Central memory CD4-positive, alpha-beta T cell (primary cell): ENCODE data around the gene FOXI1.

ENCODE experiments used
- DNase-seq: peaks from one replicate; pipeline ENCODE4 v3.0.0; 2022
- total RNA-seq, 3 experiments: gene quantifications; one replicate each; lab custom pipeline; 2026; lab: John Stamatoyannopoulos, UW

FOXI1 gene
- total RNA-seq = 0 reads per million in 3 experiments

DNA sequence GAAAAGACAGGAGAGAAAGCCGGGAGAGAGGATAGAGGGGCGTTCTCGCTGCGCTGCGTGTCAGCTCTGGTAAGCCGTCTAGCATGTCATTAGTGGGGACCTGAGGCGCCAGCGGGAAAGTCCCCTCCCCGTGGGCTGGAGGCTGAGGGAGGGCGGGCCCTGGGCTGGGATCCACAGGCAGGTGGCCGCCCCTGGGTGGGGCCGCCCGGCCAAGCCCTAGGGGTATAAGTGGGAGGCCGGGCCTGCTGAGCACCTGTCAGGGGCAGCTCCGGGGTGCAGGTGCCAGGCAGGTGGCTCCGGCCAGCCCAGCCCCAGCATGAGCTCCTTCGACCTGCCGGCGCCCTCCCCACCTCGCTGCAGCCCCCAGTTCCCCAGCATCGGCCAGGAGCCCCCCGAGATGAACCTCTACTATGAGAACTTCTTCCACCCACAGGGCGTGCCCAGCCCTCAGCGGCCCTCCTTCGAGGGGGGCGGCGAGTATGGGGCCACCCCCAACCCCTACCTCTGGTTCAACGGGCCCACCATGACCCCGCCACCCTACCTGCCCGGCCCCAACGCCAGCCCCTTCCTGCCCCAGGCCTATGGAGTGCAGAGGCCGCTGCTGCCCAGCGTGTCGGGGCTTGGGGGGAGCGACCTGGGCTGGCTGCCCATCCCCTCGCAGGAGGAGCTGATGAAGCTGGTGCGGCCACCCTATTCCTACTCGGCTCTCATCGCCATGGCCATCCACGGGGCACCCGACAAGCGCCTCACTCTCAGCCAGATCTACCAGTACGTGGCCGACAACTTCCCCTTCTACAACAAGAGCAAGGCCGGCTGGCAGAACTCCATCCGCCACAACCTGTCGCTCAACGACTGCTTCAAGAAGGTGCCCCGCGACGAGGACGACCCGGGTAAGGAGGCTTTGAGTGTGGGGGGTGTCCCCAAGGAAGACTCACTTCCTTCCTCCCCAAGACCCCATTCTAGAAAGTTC lies at the start of gene FOXI1:
TSS of gene FOXI1 (plus strand) at position 256 of the 970 bp plus-strand sequence. CDS start at position 317, 61 bp downstream.
- DNase-seq = no peak

DNA sequence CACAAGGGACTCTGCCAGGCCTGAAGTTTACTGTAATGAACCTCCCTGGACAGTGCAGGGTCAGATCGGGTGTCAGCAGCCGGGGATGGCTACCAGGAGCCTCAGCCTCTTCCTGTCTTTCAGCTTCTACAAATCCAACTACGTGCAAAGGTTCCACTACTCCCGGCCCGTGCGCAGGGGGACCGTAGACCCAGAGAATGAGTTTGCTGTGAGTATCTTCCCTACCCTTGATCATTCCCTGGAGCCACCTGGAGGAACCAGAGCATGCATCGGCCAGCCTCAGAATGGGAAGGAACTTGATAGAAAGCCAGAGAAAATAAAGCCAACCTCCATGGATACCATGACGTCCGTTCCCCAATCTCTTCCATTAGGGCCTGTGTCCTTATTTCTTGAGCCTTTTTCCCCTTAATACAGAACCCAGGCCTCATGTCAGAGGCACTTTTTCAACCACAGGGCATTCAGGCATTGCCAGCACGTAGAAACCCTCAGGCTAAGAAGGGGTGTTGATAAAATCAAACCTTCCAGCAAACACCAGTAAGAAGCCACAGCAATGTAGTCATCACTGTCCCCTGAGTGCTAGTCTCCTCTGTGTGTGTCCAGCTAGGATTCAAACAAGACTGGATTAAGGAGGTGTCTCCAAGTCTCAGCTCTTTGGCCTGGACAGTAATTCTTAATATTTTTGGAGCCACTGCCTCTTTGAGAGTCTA lies 49.0 kb upstream of the FOXI1 start:
- DNase-seq = no peak

DNA sequence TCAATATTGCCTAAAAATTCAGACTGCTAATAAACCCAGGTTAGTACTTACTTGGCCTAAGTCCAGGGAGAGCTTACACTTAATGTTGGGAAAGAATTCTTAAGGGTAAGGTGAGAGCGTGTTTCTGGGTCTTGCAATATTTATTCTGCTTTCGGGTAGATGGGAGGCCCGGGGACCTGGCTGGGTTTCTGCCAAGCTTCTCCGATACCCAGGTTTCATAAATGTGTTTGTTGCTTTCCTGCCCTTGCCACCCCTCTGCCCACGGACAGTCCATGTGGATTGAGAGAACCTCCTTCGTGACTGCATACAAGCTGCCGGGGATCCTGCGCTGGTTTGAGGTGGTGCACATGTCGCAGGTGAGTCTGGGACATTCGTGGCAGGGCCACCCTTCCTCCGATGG lies 48.4 kb upstream of the FOXI1 start:
- no peak for DNase-seq

DNA sequence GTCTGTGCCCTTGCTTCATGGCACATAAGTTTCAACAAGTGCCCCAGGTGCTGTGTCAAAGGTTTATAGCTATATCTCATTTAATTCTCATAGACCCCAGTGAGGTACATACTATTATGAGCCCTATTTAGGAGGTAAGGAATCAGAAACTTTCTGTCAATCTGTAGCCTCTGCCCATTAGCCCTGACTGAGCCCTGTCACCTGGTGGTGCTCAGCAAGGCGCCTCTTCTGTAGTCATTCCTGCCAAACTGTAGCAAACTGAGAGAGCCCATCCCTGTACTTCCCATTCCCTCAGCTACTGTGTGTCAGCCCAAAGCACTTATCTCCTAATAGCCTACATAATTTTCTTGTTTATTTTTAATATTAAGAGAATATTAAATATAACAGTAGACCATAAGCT lies 46.5 kb upstream of the FOXI1 start:
- DNase-seq = no peak

DNA sequence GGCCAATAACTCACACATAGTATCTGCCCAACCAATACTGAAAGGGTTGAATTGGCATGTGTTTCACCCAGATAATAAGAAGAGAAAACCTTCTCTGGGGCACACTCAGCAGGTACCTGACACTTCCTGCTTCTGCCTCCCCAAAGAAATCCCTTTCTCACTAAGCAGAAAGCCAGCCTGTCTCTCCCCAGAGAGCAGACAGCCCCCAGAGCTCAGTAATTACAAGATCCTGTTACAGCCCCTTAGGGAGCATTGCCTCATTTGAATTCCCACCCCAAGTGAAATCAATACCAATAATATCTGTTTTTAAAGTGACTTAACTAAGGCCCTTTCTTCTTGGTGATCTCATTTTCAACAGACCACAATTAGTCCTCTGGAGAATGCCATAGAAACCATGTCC lies 38.5 kb upstream of the FOXI1 start:
- no peak for DNase-seq

DNA sequence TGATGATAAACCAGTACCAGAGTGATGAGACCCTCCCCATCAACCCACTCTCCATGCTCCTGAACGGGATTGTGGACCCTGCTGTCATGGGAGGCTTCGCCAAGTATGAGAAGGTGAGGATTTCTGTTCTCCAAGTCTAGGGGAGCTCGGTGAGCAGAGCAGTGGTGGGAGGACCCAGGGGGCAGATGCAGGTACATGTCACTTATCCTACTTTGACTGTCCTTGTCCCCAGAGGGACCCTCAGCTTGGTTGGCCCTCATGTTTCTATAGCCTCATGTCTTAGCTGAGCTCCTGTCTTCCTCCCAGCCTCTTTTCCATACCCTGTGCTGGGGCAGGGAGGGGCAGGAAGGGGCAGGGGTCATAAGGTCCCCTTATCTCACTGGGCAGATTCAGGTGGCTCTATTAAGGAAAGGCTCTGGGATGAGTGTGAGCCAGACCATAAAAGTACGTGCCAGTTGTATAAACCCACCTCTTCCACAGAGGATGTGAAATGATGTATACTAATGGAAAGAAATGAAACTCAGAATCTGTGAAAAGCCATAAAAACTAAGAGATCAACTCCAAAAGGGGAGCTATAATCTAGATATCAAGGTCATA lies 38.0 kb upstream of the FOXI1 start:
- no peak for DNase-seq

DNA sequence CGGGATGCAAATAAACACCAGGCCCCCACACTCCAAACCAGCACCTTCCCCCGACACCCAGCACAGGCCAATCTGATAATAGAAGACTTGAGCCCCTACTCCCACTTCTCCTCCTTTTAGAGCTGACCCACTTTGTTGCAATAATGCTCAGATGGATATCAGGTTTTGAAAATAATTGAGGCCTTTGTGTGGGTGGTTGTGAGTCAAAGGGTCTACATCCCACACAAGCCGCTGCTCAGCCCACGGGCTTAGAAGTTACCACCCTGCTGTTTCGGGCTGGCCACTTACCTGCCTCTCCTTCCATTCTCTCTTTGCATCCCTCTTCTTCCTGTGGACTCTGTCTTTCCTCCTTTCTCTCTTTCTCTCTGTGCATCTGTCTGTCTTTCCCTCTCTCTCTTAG lies 36.2 kb upstream of the FOXI1 start:
- no peak for DNase-seq

DNA sequence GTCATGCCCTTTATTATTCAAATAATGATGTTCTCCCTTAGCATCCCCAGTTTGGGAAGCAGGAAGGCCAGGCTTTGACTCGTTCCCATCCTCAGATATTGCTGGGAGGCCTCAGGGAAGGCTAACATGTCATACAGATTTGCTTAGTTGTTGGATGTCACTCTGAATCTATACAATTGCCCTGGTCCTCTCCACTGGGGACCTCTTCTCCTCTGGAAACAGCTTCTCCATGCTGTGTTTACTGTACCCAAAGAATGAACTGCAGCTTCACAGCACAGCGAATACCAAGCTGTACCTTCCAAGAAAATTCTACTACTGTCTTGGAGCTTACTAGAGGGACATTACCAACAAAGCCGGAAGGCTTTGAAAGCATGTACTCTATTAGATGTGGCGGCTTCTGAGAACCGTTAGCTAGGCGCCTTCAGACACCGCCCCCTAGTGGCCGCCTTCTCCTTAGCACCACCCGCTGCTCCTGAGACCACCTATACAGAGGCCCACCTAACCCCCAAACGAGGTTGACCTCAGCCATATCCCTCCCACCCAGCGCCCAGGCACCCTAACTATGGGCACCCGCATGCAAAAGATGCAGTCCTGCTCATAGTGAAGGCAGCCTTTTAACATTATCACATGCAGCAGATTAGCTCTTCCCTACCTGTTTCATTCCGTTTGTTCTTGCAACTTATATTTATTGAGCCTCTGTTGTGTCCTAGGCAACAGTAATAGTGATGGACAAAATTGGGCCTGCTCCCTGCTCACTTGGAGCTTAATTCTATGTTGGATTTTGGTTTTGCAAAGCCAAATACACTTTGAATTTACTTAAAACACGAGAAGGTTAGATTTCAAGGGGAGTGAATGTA lies 34.9 kb upstream of the FOXI1 start:
- no peak for DNase-seq

DNA sequence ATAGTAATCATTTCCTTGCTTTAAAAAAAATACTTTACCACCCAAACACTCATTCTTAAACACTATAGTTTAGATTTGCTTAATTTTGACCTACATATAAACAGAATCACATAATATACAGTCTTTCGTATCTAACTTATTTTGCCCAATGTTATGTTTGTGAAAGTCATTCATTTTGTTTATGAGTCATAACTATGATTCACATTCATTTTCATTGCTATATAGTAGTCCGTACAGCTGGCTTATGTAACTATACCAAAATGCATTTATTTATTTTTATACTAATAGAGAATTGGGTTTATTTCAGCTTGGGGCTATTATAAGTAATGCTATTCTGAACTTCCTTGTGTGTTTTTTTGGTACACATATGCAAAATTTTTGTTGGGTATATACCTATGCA lies 33.9 kb upstream of the FOXI1 start:
- DNase-seq = no peak

DNA sequence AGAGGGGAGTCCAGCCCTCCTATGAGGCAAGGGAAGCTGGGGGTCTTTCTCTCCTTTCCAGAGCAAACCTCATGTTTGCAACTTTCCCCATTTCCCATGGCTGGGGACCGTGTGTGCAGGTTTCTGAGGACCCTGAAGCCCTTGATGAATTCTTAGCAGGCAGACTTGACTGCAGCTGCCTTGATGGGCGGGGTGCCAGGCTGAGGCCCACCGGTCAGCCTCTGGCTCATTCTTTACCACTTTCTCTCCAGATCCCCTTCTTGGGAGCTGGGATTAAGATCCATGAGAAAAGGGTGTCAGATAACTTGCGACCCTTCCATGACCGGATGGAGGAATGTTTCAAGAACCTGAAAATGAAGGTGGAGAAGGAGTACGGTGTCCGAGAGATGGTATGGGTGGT lies 30.0 kb upstream of the FOXI1 start:
- DNase-seq = no peak

DNA sequence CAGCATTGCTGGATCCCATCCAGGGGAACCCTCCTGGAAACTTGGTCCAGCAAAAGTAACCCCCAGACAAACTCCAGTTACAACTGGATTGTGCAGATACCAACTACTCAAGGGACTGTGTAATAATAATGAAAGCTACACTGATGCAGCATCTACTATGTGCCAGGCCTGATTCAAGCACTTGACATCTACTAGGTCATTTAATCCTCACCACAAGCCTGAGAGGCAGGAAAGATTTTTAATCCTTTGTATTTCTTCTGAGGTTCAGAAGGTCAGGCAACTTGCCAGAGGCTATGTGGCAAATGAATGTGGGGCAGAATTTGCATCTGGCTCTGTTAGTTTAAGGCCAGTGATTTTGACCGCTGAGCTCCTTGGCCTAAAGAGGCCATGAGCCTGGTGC lies 29.5 kb upstream of the FOXI1 start:
- DNase-seq = no peak

DNA sequence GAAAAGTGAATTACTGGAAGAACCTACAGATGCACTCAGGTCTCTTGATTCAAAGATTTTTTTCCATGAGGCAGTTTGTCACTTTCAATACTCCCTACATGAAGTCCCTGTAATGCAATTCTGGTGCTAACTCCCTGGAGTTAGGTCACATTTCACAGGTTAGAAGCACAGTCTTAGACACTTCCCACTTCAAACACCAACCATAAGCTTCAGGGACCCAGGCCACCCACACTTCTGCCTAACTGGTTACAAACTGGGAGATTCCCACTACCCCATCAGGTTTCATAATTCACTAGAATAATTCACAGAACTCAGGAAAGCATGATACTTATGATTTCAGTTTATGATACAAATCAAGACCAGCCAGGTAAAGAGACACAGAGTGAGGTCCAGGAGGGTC lies 29.0 kb upstream of the FOXI1 start:
- DNase-seq = no peak

DNA sequence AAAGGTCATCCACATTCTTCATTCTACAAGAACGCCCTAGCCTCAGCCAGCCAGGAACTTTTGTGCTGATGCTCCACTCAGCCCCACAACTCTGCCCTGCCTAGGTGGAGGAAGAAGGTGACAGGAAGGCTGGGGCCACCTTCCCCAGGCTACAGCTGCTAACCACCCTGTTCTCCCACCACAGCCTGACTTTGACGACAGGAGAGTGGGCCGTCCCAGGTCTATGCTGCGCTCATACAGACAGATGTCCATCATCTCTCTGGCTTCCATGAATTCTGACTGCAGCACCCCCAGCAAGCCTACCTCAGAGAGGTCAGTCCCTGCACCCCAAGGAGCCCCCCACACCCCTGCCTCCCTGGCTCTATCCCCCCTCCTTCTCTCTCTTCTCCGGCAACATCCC lies 28.2 kb upstream of the FOXI1 start:
- DNase-seq = no peak

DNA sequence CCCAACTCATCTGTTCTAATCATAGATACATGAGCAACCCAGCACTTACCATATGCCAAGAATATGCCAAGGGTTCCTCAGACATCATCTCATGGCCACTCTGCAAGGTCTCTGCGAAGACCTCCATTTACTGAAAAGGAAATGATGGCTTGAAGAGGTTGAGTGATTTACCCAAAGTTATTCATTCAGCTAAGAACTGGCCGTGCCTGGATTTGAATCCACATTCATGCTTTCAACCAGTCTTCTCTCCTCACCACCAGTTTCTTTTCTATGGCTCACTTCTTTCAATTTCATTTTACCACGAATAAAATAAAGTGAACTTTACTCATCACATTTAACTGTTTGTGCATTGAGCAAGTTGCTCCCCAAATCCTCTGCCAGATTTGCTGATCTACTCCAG lies 27.2 kb upstream of the FOXI1 start:
- no peak for DNase-seq

DNA sequence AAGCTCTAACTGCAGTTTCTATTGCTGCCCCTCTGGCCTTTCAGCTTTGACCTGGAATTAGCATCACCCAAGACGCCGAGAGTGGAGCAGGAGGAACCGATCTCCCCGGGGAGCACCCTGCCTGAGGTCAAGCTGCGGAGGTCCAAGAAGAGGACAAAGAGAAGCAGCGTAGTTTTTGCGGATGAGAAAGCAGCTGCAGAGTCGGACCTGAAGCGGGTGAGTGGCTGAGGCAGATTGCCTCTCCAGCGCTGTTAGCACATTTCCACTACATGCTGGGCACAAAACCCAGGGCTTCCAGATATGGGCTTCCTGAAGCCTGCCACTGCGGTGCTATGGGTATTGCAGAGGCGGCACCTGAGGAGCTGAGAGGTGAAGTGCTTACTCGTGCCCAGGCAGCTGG lies 26.8 kb upstream of the FOXI1 start:
- DNase-seq = no peak

DNA sequence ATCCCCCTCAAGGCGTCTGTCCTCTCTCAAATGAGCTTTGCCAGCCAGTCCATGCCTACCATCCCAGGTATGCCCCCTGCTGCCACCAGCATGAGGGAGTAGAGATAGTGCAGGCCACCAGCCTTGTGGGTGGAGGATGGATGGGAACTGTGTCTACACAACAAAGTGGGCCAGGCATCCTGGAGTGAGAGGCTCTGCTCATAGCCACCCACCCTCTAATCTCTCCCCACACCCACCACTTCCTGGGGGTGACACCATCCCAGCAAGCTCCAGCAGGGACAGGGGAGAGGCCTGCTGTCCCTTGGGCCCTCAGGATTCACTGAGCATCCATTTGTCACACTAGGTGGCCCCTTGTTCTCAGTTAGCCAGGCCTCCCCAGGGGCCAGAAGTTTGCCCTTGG lies 25.5 kb upstream of the FOXI1 start:
- DNase-seq = no peak

DNA sequence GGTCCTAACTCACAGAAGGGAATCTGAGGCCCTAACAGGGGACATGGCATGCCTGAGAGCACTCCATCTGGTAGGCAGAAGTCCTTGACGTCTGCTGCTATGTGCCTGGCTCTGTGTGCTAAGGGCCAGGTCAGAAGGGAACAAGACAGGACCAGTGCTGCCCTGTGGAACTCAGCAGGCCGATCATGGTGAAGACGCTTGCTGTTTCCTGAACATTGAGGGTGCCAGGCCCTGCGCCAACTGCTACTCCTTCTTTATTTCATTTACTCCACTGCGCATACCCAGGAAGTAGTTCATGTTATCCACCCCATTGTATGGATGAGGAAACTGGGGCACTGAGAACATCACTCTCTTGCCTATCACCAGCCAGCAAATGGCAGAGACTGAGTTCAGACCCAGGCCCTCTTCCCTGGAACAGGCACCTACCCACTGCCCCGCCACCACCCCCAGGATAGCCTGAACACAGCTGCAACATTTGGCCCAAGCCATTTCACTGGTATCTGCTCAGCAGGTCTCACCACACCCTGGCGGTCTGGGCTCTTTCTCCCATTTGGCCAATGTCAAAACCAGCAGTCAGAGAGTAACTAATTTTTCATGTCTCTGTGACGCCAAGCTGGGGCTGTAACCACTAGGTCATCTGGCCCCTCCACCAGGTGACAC lies 24.8 kb upstream of the FOXI1 start:
- DNase-seq = no peak

DNA sequence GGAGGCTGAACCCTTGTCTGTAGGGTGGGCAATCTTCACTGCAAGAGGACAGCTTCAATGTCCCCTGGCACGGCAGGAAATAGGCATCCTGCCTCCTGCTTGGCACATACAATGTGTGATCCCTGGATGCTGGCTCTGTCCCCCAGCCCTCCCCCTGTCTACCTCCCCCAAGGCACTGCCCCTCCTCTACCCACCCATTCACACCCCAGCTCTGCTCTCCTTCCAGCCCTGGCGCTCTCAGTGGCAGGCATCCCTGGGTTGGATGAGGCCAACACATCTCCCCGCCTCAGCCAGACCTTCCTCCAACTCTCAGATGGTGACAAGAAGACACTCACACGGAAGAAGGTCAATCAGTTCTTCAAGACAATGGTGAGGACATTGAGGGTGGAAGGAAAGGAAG lies 24.1 kb upstream of the FOXI1 start:
- DNase-seq = no peak

DNA sequence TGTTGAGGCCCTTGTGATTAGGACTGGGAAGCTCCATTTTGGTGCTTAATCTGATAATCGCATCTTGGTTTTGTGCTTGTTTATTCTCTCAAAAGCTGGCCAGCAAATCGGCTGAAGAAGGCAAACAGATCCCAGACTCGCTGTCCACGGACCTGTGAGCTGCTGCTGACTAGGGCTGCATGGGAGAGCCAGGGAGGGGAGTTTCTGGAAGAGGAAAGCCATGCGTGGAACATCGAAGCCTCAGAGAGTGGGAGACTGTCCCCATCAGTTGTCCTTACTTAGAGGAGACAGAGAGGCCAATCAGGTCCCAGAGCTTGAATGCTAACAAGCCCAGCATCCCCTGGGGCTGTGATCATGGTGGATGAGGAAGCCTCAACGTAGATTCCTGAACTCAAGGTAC lies 23.0 kb upstream of the FOXI1 start:
- DNase-seq = no peak

DNA sequence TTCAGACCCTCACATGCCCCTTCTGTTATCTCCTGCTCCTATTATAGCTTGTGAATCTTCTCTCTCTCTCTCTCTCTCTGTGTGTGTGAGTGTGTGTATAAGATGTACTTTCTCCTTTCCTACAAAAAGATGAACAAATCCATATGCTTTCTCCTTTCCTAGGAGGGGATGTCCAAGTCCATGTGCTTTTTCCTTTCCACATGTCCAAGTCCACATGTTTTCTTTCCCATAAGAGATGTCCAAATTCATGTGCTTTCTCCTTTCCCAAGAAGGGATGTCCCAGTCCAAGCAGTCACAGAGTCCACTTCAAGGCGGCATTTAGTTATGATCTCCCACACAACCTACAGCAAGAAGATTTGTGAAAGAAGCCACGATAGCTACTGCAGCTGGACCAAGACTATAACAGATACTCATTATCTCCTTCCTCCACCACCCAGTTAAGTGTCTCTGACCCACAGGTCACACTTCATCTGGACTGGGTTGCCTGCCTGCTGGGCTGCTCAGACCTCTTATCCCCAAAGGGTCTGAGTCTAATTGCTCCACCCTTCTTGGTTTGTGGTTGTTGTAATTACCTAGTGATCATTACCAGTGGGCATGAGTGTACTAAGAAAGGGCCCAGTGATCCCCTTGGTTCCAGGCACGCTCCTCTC lies 18.4 kb upstream of the FOXI1 start:
- no peak for DNase-seq

DNA sequence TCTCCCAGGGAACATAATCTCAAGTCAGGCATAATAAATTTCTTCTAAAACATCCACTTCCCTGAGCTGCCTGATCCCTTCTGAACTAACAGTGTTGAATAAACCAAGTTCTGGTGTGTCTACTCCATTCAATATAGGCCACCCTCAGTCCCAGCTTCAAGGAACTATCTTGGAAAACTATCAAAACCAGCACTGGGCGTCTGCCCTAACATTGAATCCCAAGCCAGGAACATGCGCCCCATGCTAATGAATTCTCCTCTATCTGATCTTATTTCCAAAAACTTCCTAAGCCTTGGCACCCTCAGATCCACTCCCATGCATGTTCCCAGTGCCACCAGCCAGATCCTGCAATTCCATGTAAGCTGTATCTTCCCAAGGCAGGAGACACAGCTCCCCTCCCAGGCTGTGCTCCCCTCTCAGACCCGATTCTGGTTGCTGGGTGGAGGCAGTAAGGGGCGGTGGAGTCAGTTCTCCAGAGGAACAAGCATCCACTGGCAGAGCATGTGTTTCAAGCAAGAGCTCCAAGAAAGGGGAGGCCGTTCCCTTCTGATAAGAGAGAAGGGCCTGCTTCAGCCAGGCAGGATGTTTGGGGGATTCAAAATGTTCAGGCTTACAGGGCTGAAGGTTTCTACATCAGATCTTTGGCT lies 13.1 kb upstream of the FOXI1 start:
- DNase-seq = no peak
